Smooth muscle cell of bladder (primary cell): Measurements from ENCODE around the gene KRTAP27-1. TPM values are rescaled to one million over a fixed set of nuclear protein-coding genes. Genes with fewer than 3 reads are reported as not detected.

Experiments
- total RNA-seq: library from RNA; depleted of rRNA; stranded (reverse); fragments of >200 nt; gene quantifications from 2 replicates; pipeline ENCODE4 v1.2.3, GENCODE V29; 2014

Gene KRTAP27-1
- not detected in 2 replicates for total RNA-seq

GRCh38 chr21:30337276-30337744 lies at the start of gene KRTAP27-1:
Gene KRTAP27-1 (minus strand): TSS chr21:30337694. CDS start chr21:30337668, 26 bp downstream.

GRCh38 chr21:30372139-30372770 lies 34.8 kb upstream of the KRTAP27-1 start, which contains the start of gene KRTAP13-2:
Gene KRTAP13-2 (minus strand): TSS chr21:30372271. CDS start chr21:30372213, 58 bp downstream.

GRCh38 chr21:30348506-30348905 lies 11.0 kb upstream of the KRTAP27-1 start, which contains the start of gene KRTAP23-1:
Gene KRTAP23-1 (minus strand): TSS chr21:30348606. CDS start chr21:30348606, 0 bp downstream.

GRCh38 chr21:30320215-30320614 lies 17.3 kb downstream of the KRTAP27-1 start, which contains the start of gene KRTAP26-1:
Gene KRTAP26-1 (minus strand): TSS chr21:30320315. CDS start chr21:30320035, 280 bp downstream.

GRCh38 chr21:30289215-30289614 lies 48.3 kb downstream of the KRTAP27-1 start, which contains the start of gene KRTAP25-1:
Gene KRTAP25-1 (minus strand): TSS chr21:30289514. CDS start chr21:30289490, 24 bp downstream.

Other genes with a start within 250 kb of the KRTAP27-1 start
- gene CLDN17, start 170.9 kb downstream of the KRTAP27-1 start, total RNA-seq, result not detected in 2 replicates
- gene CLDN8, start 121.6 kb downstream of the KRTAP27-1 start, total RNA-seq, result not detected in 2 replicates
- gene KRTAP24-1, start 54.7 kb downstream of the KRTAP27-1 start, total RNA-seq, result not detected in 2 replicates
- gene KRTAP25-1, start 48.2 kb downstream of the KRTAP27-1 start, total RNA-seq, result not detected in 2 replicates
- gene KRTAP26-1, start 17.4 kb downstream of the KRTAP27-1 start, total RNA-seq, result not detected in 2 replicates
- gene KRTAP23-1, start 10.9 kb upstream of the KRTAP27-1 start, total RNA-seq, result not detected in 2 replicates
- gene KRTAP13-2, start 34.6 kb upstream of the KRTAP27-1 start, total RNA-seq, result not detected in 2 replicates
- not detected in 2 replicates for gene KRTAP13-1, start 58.3 kb upstream of the KRTAP27-1 start, total RNA-seq
- not detected in 2 replicates for gene KRTAP13-3, start 88.2 kb upstream of the KRTAP27-1 start, total RNA-seq
- not detected in 2 replicates for gene KRTAP13-4, start 92.5 kb upstream of the KRTAP27-1 start, total RNA-seq
- gene KRTAP15-1, start 102.6 kb upstream of the KRTAP27-1 start, total RNA-seq, result not detected in 2 replicates
- gene KRTAP19-1, start 142.7 kb upstream of the KRTAP27-1 start, total RNA-seq, result not detected in 2 replicates
- not detected in 2 replicates for gene KRTAP19-2, start 149.7 kb upstream of the KRTAP27-1 start, total RNA-seq
- not detected in 2 replicates for gene KRTAP19-3, start 154.3 kb upstream of the KRTAP27-1 start, total RNA-seq
- gene KRTAP19-4, start 159.5 kb upstream of the KRTAP27-1 start, total RNA-seq, result not detected in 2 replicates
- not detected in 2 replicates for gene KRTAP19-5, start 164.4 kb upstream of the KRTAP27-1 start, total RNA-seq
- gene KRTAP19-6, start 204.2 kb upstream of the KRTAP27-1 start, total RNA-seq, result not detected in 2 replicates
- not detected in 2 replicates for gene KRTAP19-7, start 223.6 kb upstream of the KRTAP27-1 start, total RNA-seq